GM18867 (cell line): ENCODE data around the gene DAZ4.
"Not testable (repeated sequence)": the region's sequence is repeated elsewhere in the genome, so short reads cannot be mapped to it uniquely, and the experiment has no call there.

Source experiments
- ATAC-seq: cut with Tn5 transposase; IDR thresholded peaks from one replicate; pipeline ENCODE4 v1.9.1; 2021; ENCODE audit warnings: mild to moderate bottlenecking, moderate library complexity; ENCODE audit not compliant: unreplicated experiment

Gene DAZ4

GRCh38 chrY:24833619-24834018, at the start of gene DAZ4:
TSS of gene DAZ4 (plus strand) at chrY:24833919. CDS start at chrY:24834127, 208 bp downstream.
- ATAC-seq: not testable (repeated sequence)

GRCh38 chrY:24813293-24813692, 20.4 kb upstream of the DAZ4 start, which contains the start of gene DAZ3:
TSS of gene DAZ3 (minus strand) at chrY:24813393. CDS start at chrY:24813185, 208 bp downstream.
- ATAC-seq: not testable (repeated sequence)

- ATAC-seq: not testable (repeated sequence)
Measured at GRCh38 chrY:24821836-24822235, 11.9 kb upstream of the DAZ4 start.

GRCh38 chrY:24824184-24824879, 9.4 kb upstream of the DAZ4 start:
- not testable (repeated sequence) for ATAC-seq

- ATAC-seq: not testable (repeated sequence)
Measured at GRCh38 chrY:24825069-24825468, 8.7 kb upstream of the DAZ4 start.
